ENCODE data around the gene GLP2R. TPM values are rescaled to one million over a fixed set of nuclear protein-coding genes. Genes with fewer than 3 reads are reported as not detected.

Gene GLP2R
- total RNA-seq, 1 experiment from 2014 or later: not detected

- TF ChIP-seq PRDM15 (CRISPR knock-in tag; IDR thresholded peaks at IDR 0.05) (no peak), ZBTB43 (CRISPR knock-in tag; IDR thresholded peaks at IDR 0.05) (no peak), SOX15 (CRISPR knock-in tag; IDR thresholded peaks at IDR 0.05) (no peak), AFF4 (CRISPR knock-in tag; IDR thresholded peaks at IDR 0.05; ENCODE audit: borderline replicate concordance) (no peak), ZNF232 (CRISPR knock-in tag; IDR thresholded peaks at IDR 0.05) (no peak), TP53 (CRISPR knock-in tag; IDR thresholded peaks at IDR 0.05) (no peak), CTCF (IDR thresholded peaks at IDR 0.05) (no peak)
- Mint-ChIP-seq H3K4me3 (no peak within 1 kb of the TSS), H3K36me3 (no peaks in the 10 kb centered on the region), H3K27me3 (ENCODE audit: low read depth) (no peaks in the 10 kb centered on the region; the same call in 1 of the 2 replicates), H3K4me1 (peaks cover 4% of the 10 kb centered on the region), H3K27ac (no peak within 1 kb of the TSS), H3K9me3 (peaks cover 4% of the 10 kb centered on the region)
- no peak for ATAC-seq
- CTCF ChIA-PET: no interaction called here
- POLR2A ChIA-PET: no interaction called here
- no peak for DNase-seq (ENCODE audit: low spot score)
Observed at GRCh38 chr17:9821921-9822320, 3.8 kb upstream of the GLP2R start, which contains the start of gene GSG1L2. TSS of gene GSG1L2 (minus strand) at chr17:9822079. CDS start at chr17:9822071, 8 bp downstream.

GRCh38 chr17:9824094-9824493 lies 1.6 kb upstream of the GLP2R start:
- no peak for TF ChIP-seq FOXK1 (CRISPR knock-in tag; IDR thresholded peaks at IDR 0.05)
- no peak for TF ChIP-seq ZNF219 (CRISPR knock-in tag; IDR thresholded peaks at IDR 0.05; ENCODE audit: borderline replicate concordance)
- TF ChIP-seq JAZF1 (CRISPR knock-in tag; IDR thresholded peaks at IDR 0.05): no peak
- Mint-ChIP-seq H3K27ac (no peak overlapping the region), H3K27me3 (ENCODE audit: low read depth) (no peaks in the 10 kb centered on the region; the same call in 1 of the 2 replicates), H3K4me3 (no peak overlapping the region), H3K4me1 (peaks cover 4% of the 10 kb centered on the region), H3K36me3 (no peaks in the 10 kb centered on the region), H3K9me3 (peaks cover 4% of the 10 kb centered on the region)
- ChIA-PET CTCF (no interaction called here), POLR2A (no interaction called here)
- peak; percentile 36; the same call in 1 of the 2 replicates for ATAC-seq
- DNase-seq (ENCODE audit: low spot score): no peak

- no peak for ATAC-seq
- peaks cover 4% of the 10 kb centered on the region for H3K9me3 Mint-ChIP-seq
- no peaks in the 10 kb centered on the region; the same call in 1 of the 2 replicates for H3K27me3 Mint-ChIP-seq (ENCODE audit: low read depth)
- H3K36me3 Mint-ChIP-seq: no peaks in the 10 kb centered on the region
- no peak overlapping the region for H3K27ac Mint-ChIP-seq
- peaks cover 4% of the 10 kb centered on the region for H3K4me1 Mint-ChIP-seq
- ChIA-PET CTCF (interaction anchor here (1.0 to 2.2 kb wide), 3 partner anchors 21 to 104 kb away, joined by 3 to 5 read pairs (median 5); no protein-coding TSS in a partner anchor), POLR2A (no interaction called here)
- H3K4me3 Mint-ChIP-seq: no peak overlapping the region
- DNase-seq (ENCODE audit: low spot score): no peak
- TF ChIP-seq CTCF (IDR thresholded peaks at IDR 0.05): no peak
- TF ChIP-seq TCF7 (CRISPR knock-in tag; IDR thresholded peaks at IDR 0.05; ENCODE audit: low read depth): no peak
- TF ChIP-seq ZNF219 (CRISPR knock-in tag; IDR thresholded peaks at IDR 0.05; ENCODE audit: borderline replicate concordance): no peak
- no peak for TF ChIP-seq CDX4 (CRISPR knock-in tag; IDR thresholded peaks at IDR 0.05; ENCODE audit: borderline replicate concordance)
- no peak for TF ChIP-seq ZNF396 (CRISPR knock-in tag; IDR thresholded peaks at IDR 0.05; ENCODE audit: borderline replicate concordance)
- no peak for TF ChIP-seq ATF2 (CRISPR knock-in tag; IDR thresholded peaks at IDR 0.05; ENCODE audit: borderline replicate concordance, low read depth)
- no peak for TF ChIP-seq ZNF232 (CRISPR knock-in tag; IDR thresholded peaks at IDR 0.05)
- no peak for TF ChIP-seq CREB1 (CRISPR knock-in tag; IDR thresholded peaks at IDR 0.05)
Observed at GRCh38 chr17:9824797-9825338, 856 bp upstream of the GLP2R start.
